Measurements from ENCODE around the gene IL2RA.
"Not testable (repeated sequence)": the region's sequence is repeated elsewhere in the genome, so short reads cannot be mapped to it uniquely, and the experiment has no call there.

Gene IL2RA

DNA sequence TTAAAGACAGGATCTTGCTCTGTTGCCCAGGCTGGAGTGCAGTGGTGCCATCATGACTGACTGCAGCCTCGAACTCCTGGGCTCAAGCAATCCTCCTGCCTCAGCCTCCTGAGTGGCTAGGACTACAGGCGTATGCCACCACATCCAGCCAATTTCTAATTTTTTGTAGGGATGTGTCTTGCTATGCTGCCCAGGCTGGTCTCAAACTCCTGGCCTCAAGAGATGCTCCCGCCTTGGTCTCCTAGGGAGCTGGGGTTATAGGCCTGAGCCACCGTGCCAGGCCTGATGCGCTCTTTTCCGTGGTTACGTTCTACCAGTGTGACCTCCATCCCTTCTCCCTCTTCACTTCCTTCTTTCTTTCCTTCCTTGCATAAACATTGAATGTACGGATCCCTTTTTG is 50.6 kb downstream of the IL2RA start:
- no peak for DNase-seq

DNA sequence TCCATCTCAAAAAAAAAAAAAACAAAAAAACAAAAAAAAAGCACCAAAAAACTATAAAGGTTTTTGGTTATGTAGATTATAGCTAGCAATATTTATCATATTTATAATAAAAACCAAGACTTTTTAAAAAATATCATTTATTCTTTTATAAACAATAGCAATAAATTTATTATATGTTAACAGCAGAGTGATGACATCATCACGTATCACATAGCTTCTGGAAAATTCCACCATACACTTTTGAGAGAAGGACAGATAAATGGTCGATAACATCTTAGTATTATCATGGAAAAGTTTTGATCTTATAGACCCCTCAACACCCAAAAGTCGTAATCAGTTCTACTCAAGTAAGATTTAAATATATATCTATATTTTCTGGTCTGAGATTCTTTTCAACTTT is 51.6 kb downstream of the IL2RA start:
- DNase-seq, result no peak

DNA sequence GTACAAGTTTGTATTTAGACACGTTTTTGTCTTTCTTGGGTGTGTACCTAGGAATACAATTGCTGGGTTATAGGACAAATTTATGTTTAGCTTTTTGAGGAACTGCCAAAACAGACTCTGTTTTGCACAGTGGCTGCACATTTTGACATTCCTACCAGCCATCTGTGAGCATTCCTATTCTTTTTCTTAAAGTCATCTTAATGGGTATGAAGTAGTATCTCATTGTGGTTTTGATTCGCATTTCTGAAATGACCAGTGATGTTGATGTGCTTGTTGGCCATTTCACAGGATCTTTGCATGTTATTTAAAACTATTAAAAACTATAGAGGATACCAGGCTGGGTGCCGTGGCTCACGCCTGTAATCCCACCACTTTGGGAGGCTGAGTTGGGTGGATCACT is 52.2 kb downstream of the IL2RA start:
- DNase-seq, result no peak

DNA sequence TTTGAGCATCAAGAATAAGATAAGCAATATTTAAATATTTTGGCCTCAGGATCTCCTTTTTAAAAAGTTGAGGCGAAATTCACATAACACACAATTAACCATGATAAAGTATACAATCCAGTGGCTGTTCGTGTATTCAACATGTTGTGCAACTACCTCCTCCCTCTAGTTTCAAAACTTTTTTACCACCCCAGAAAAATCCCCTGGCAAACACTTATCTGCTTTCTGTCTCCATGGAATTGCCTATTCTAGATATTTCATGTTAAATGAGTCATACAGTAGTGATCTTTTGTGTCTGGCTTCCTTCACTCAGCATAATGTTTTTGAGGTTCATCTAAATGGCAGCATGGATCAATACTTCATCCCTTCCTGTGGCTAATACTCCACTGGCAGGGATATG is 53.0 kb downstream of the IL2RA start:
- DNase-seq, result no peak

- DNase-seq, result no peak
Observed at GRCh38 chr10:6008497-6009142, 53.5 kb downstream of the IL2RA start.

DNA sequence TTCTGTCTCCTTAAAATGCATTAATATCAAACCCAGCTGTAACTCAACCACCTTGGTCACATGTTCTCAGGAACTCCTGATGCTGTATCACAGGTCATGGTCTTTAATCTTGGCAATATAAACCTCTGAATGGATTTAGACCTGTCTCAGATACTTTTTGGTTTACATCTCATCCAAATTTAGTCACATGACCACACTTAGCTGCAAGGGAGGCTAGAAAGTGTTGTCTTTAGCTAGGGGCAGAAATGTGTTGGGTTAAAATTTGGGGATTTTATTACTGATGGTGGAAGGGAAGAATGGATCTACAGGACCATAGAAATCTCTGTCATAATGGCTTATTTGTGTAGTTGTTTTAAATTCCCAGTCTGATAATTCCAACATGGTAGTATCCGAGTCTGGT is 55.2 kb downstream of the IL2RA start:
- DNase-seq, result no peak

GRCh38 chr10:6006546-6006945 is 55.6 kb downstream of the IL2RA start:
- no peak for DNase-seq

DNA sequence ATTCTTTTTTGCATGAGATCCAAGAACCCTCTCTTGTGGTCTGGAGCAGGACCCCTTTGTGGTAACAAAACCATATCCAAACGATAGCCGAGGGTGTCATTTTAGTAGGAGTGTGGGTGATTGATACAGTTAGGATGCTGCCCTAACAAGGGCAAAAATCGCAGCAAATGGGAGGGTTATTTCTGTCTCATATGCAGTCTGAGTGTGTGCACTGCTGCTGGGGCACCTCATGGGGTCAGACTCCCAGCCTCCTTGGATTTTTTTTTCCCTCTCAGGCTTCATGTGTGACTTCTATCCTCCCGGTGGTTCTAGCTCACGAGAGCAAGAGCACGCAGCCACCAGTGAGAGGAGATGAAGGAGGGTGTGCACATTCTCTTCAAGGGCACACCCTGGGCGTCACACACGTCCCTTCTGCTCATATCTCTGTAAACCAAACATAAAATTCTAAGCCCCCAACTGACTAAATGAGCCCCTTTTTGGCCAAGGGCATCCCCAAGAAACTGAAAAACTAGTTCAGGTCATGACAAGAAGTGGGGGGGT is 56.2 kb downstream of the IL2RA start:
- DNase-seq, result no peak

- DNase-seq, result not testable (repeated sequence)
Observed at GRCh38 chr10:6005161-6005804, 56.9 kb downstream of the IL2RA start.

DNA sequence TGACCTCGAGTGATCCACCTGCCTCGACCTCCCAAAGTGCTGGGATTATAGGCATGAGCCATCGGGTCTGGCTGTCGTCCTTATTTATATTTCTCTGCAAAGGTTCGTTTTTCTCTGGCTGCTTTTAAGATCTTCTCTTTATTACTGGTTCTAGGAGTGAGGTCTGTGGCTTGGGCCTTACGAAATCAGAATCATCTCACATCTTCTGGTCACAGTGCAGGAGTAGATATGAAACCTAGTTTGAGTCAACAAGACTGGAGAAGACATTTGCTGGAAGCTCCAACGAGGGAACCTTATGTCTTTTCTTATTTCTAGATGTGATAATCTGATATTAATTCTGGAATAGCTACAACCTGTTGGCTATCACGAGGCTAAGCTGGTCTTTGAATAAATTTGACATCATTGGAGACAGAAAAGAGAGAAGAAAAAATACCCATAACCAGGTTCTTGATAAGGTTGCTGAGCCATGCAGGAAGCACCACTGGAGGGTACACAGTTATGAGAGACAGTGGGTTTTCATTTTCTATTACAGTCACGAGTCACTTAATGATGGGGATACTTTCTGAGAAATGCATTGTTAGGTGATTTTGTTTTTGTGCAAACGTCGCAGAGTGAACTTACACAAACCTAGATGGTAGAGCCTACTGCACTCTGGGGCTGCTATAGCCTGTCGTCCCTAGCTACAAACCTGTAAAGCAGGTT is 59.2 kb downstream of the IL2RA start:
- DNase-seq, result no peak

DNA sequence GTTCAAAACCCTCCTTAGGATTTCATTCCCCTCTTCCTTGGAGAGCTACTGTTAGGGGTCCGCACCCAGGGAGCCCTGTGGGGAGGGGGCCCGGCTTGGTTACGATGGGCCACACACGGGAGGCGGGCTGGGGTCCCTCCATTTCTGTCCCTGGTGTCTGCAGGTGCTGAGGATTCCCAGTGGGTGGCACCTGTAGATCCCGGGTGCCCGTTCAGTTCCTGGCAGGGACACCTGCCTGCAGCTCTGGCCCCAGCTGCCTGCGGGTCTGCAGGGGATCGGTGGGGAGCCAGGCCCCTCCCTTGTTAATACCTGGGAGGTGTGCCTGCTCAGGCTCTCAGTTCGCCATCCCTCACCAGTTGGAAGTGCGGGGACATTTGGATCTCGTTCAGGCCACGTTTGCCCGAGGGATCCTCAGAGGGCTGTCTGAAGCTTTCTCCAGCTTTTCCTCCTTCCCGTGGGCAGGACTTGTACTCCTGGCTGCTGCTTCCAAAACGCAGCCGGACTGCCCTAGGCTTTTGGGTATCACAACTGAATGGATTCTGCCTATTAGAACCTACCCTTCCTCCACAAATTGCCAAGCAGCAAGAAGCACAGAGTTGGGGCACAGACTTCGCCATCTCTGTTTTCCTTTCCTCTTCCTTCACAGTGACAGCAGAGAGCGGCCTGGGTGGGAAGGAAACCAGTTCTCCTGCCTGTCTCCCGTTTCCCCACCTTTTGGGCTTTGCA is 62.6 kb downstream of the IL2RA start:
- DNase-seq, result no peak

- no peak for DNase-seq
Observed at GRCh38 chr10:5996696-5997095, 65.5 kb downstream of the IL2RA start.

GRCh38 chr10:5992398-5992797 is 69.8 kb downstream of the IL2RA start:
- no peak for DNase-seq

- no peak for DNase-seq
Observed at GRCh38 chr10:5991708-5992107, 70.5 kb downstream of the IL2RA start.

GRCh38 chr10:5989756-5990155 is 72.4 kb downstream of the IL2RA start:
- DNase-seq, result no peak

DNA sequence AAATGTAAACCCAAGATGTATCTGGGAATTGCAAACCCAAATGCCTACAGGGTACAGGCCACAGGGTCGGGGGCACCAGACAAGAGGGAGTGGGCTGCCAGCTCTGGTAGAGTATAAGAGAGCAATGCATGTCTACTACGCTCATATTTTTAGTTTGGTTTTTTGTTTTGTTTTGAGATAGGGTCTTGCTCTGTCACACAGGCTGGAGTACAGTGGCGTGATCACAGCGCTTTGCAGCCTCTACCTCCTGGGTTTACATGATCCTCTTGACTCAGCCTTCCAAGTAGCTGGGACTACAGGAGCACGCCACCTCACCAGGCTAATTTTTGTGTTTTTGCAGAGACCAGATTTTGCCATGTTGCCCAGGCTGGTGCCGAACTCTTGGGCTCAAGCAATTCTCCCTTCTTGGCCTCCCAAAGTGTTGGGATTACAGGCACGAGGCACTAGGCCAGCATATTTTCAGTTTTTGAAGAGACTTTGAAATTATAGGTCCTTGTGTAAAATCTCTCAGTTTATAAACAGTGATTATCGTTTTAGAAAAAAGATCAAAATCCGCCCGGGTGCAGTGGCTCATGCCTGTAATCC is 73.7 kb downstream of the IL2RA start:
- no peak for DNase-seq

GRCh38 chr10:5987747-5988146 is 74.4 kb downstream of the IL2RA start:
- DNase-seq, result no peak

DNA sequence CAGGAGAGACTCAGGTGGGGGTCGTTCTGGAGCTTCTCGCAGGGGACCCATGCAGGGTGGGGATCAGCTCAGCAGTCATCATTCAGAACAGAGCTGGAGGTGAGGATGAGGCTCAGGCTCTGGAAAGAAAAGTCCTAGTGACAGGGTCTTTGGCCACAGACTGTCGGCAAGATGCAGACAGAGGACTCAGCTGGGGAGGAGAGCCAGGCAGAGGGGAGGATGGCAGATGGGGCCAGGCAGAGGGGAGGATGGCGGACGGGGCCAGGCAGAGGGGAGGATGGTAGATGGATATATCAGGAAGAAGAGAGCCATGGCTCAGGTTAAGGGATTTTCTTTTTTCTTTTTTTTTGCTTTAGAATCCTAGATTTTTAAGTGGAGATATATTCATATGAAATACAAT is 77.1 kb downstream of the IL2RA start:
- DNase-seq, result no peak

DNA sequence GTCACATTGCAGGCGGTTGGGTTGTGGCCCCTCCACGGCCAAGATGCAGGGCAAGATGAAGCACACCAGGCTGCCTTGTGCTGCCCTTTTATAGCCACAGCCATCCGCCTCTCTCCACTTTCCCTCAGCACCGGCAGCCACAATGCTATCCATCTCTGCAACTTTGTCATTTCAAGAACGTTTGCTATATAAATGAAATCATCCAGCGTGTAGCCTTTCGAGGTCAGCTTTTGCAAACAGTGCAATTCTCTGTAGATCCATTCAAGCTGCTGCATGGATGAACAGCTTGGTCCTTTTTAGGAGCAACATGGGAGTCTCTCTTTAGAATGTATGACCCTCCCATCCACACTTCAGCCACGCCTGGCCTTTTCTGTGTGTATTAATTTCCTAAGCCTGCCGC is 78.4 kb downstream of the IL2RA start:
- DNase-seq, result no peak

DNA sequence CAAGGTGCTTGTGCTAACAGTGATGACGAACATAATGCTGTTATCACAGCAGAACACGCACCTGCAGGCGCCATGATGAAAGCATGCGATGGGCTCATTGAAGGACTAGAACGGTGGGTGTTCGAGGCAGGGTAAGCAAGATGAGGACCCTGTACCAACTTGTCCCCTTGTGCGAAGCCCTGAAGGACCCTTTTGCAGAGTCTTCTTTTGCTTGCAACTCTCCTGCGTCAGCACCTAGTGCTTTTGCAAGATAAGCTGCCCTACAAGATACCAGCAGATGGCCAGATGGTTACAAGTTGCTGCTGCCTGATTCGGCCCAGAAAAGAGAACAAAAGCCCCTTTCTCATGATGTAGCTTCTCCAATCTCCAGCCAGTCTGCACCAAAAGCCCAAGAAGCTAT is 80.6 kb downstream of the IL2RA start:
- DNase-seq, result no peak

- DNase-seq, result no peak
Observed at GRCh38 chr10:5978230-5978489, 84.0 kb downstream of the IL2RA start.

- DNase-seq, result peak; percentile 26
Observed at GRCh38 chr10:5977471-5978229, 84.5 kb downstream of the IL2RA start, which contains the start of gene IL15RA. IL15RA (minus strand) TSS chr10:5977543; CDS start chr10:5977492, 51 bp downstream.
